Spleen (tissue), 7 donors: Measurements from ENCODE around the gene OSBPL10.
A peak's percentile ranks its signal among the peaks of the same experiment; 100 is the strongest.

Experiments used
- CTCF ChIP-seq, 11 experiments: fragments of 200-600 bp in 7 of 11; fragments of 450-650 bp in 4 of 11; sonication (generic) in 4 of 11; IDR thresholded peaks in 8 of 11; conservative IDR thresholded peaks in 3 of 11; 1 replicate in 7 of 11; 2 replicates in 4 of 11; pipeline versions ENCODE4 v1.4.0 to v1.8.0; 2016 to 2021; ENCODE audit warnings: antibody characterized with exemption in 11 of 11, inconsistent platforms in 4 of 11, mild to moderate bottlenecking in 1 of 11
- POLR2A ChIP-seq, 3 donors: fragments of 450-650 bp; IDR thresholded peaks; one replicate each; pipeline ENCODE4 v1.5.1; 2017; ENCODE audit warnings: antibody characterized with exemption in 3 of 3, mild to moderate bottlenecking in 1 of 3
- POLR2AphosphoS5 ChIP-seq, 3 donors: sonication (generic); formaldehyde crosslinking; IDR thresholded peaks; one replicate each; pipeline ENCODE4 v1.5.1; 2017; ENCODE audit warnings: antibody characterized with exemption in 3 of 3
- donor health status: DM: no; HTN: no; CAD: no; lungs with moderate emphysema.
- donor health status: DM: no; HTN: no; CAD: no.
- donor health status: DM: no; HTN: no; CAD: no.

- no peak for TF ChIP-seq CTCF (IDR thresholded peaks at IDR 0.05 in 8 of 11, conservative IDR thresholded peaks at IDR 0.05 in 3 of 11)
- TF ChIP-seq POLR2A (IDR thresholded peaks at IDR 0.05) = no peak
- TF ChIP-seq POLR2AphosphoS5 (IDR thresholded peaks at IDR 0.05) = peak in 1 of 3 donors; percentile 32
Measured at GRCh38 chr3:31946484-31947081, 34.5 kb downstream of the OSBPL10 start.
